Measurements from ENCODE around the gene GPX4. TPM values are rescaled to one million over a fixed set of nuclear protein-coding genes. Genes with fewer than 3 reads are reported as not detected.

The GPX4 gene
- total RNA-seq, 1 experiment from 2014 or later: 355 TPM

- no peak overlapping the region for H4K91ac ChIP-seq (ENCODE audit: insufficient read length, low read depth, low read length)
- no peak overlapping the region for H3K18ac ChIP-seq (ENCODE audit: insufficient read length, low read depth, low read length)
- H3T11ph ChIP-seq (ENCODE audit: low read length): no peak overlapping the region
- no peaks in the 10 kb centered on the region for H3K79me2 ChIP-seq (ENCODE audit: insufficient read depth, low read length)
- no peak overlapping the region for H2BK5ac ChIP-seq (ENCODE audit: insufficient read length, low read length)
- no peaks in the 10 kb centered on the region for H3K9me3 ChIP-seq (ENCODE audit: control insufficient read depth, low read depth, low read length)
- peaks cover 2 to 10% of the 10 kb centered on the region in 2 experiments; a peak in 2 of 4 replicates for H3K4me1 Mint-ChIP-seq
- H3K27me3 ChIP-seq (ENCODE audit: insufficient read depth, low read length): no peaks in the 10 kb centered on the region
- no peak overlapping the region for H3K4ac ChIP-seq (ENCODE audit: low read depth, low read length)
- no peak overlapping the region for H2BK12ac ChIP-seq (ENCODE audit: insufficient read length, low read depth, low read length)
- no peak overlapping the region for H2BK20ac ChIP-seq (ENCODE audit: low read depth, low read length, poor library complexity, severe bottlenecking)
- H2AFZ ChIP-seq (ENCODE audit: low read length): no peak overlapping the region
- H3K79me1 ChIP-seq (ENCODE audit: insufficient read depth, low read depth, low read length, poor library complexity, severe bottlenecking): no peaks in the 10 kb centered on the region
- TF ChIP-seq CTCF (conservative IDR thresholded peaks at IDR 0.05): no peak
- H3K14ac ChIP-seq (ENCODE audit: insufficient read depth, low read length): no peak overlapping the region
- no peak overlapping the region for H3K4me2 ChIP-seq (ENCODE audit: insufficient read depth, insufficient read length, low read length)
- no peak overlapping the region for H3K4me3 Mint-ChIP-seq
- H3K27ac ChIP-seq (ENCODE audit: insufficient read length, low read depth, low read length): no peak overlapping the region
- no peaks in the 10 kb centered on the region for H3K4me1 ChIP-seq (ENCODE audit: insufficient read depth, low read length)
- no peak overlapping the region for H3K23ac ChIP-seq (ENCODE audit: insufficient read length, low read depth, low read length)
- no peaks in the 10 kb centered on the region for H3K9me3 Mint-ChIP-seq
- no peak overlapping the region for H2BK120ac ChIP-seq (ENCODE audit: low read depth, low read length, poor library complexity, severe bottlenecking)
- H3K27ac Mint-ChIP-seq: no peak overlapping the region
- no CpG with 5 or more reads among the region's 16 CpGs for WGBS (ENCODE audit: extremely low coverage, insufficient read length, low lambda C conversion rate)
- peaks cover 9 to 49% (median 40%) of the 10 kb centered on the region in 3 experiments for H3K36me3 Mint-ChIP-seq (ENCODE audit: insufficient read depth in 1 of 3, low read depth in 3 of 3)
- H4K8ac ChIP-seq (replicated peaks; ENCODE audit: insufficient read length, low read depth, low read length): no peak overlapping the region
- no peaks in the 10 kb centered on the region for H3K23me2 ChIP-seq (ENCODE audit: insufficient read length, low read depth, low read length, poor library complexity, severe bottlenecking)
- no peak overlapping the region for H2AK5ac ChIP-seq (ENCODE audit: insufficient read length, low read length)
- no peaks in the 10 kb centered on the region for H4K20me1 ChIP-seq (ENCODE audit: control insufficient read depth, insufficient read depth, insufficient read length)
- H4K5ac ChIP-seq (ENCODE audit: insufficient read length, low read depth, low read length): no peak overlapping the region
- no peak overlapping the region for H3K56ac ChIP-seq (ENCODE audit: insufficient read length, low read depth, low read length)
- H2BK15ac ChIP-seq (ENCODE audit: low read depth, low read length): no peak overlapping the region
- DNase-seq: no peak
- peaks cover 7% of the 10 kb centered on the region for H3K27me3 Mint-ChIP-seq (ENCODE audit: low read depth)
- H3K9ac ChIP-seq (ENCODE audit: extremely low read depth, insufficient read length, low read length): no peak overlapping the region
These were observed 26.8 kb upstream of the GPX4 start for GRCh38 chr19:1076951-1077350.
